ENCODE results near the gene RICTOR. TPM values are rescaled to one million over a fixed set of nuclear protein-coding genes. Genes with fewer than 3 reads are reported as not detected.

The RICTOR gene
- total RNA-seq, 6 experiments from 2014 or later, result 16.1 to 24.0 (median 20.1) TPM

DNA sequence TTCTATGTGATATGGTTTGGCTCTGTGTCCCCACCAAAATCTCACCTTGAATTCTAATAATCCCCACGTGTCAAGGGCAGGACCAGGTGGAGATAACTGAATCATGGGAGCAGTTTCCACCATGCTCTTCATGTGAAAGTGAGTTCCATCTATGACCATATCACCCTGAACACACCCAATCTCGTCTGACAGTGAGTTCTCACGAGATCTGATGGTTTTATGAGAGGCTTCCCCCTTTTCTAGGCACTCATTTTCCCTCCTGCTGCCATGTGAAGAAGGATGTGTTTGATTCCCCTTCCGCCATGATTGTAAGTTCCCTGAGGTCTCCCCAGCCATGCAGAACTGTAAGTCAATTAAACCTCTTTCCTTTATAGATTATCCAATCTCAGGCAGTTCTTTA lies 64.2 kb downstream of the RICTOR start:
- no peak overlapping the region for H3K27ac Mint-ChIP-seq
- H3K4me3 Mint-ChIP-seq, result no peak overlapping the region
- H3K9me3 Mint-ChIP-seq, result peaks cover 27% of the 10 kb centered on the region
- no peaks in the 10 kb centered on the region for H3K27me3 Mint-ChIP-seq (ENCODE audit: insufficient read depth)
- peaks cover 19% of the 10 kb centered on the region for H3K4me1 Mint-ChIP-seq (ENCODE audit: low read depth)
- TF ChIP-seq CTCF (IDR thresholded peaks at IDR 0.05), result no peak
- peaks cover 31% of the 10 kb centered on the region for H3K36me3 Mint-ChIP-seq (ENCODE audit: low read depth)
- no peak for DNase-seq

DNA sequence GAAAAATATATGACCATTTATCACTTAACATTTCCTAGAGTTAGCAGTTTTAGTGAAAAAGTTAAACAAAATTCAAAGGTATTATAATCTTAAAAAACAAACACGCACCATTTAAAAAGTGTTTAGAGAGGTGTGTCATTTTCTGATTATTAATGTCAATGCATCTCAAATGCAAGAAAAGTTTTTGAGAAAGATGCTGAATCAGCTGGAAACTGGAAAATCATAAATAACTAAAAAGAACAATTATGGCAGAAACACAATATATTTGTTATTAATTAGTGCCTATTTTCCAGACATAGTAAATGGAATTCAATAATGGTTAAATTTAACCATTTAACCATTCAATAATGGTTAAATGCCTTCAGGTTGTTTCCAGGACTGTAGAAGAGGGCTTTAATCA lies 64.9 kb downstream of the RICTOR start:
- Mint-ChIP-seq H3K4me1 (ENCODE audit: low read depth) (peaks cover 14% of the 10 kb centered on the region), H3K4me3 (no peak overlapping the region)
- TF ChIP-seq CTCF (IDR thresholded peaks at IDR 0.05), result no peak

GRCh38 chr5:39006650-39007049 lies 67.5 kb downstream of the RICTOR start:
- Mint-ChIP-seq H3K9me3 (peaks cover 16% of the 10 kb centered on the region), H3K27ac (no peak overlapping the region), H3K4me1 (ENCODE audit: low read depth) (peaks cover 5% of the 10 kb centered on the region; the same call in 1 of the 2 replicates), H3K27me3 (ENCODE audit: insufficient read depth) (no peaks in the 10 kb centered on the region), H3K36me3 (ENCODE audit: low read depth) (peaks cover 19% of the 10 kb centered on the region), H3K4me3 (no peak overlapping the region)
- no peak for TF ChIP-seq CTCF (IDR thresholded peaks at IDR 0.05)
- no peak for DNase-seq

More for the DNA sequence above, 64.9 kb downstream of the RICTOR start:
- no peaks in the 10 kb centered on the region for H3K27me3 Mint-ChIP-seq (ENCODE audit: insufficient read depth)
- peaks cover 27% of the 10 kb centered on the region for H3K9me3 Mint-ChIP-seq
- DNase-seq, result no peak
- H3K36me3 Mint-ChIP-seq (ENCODE audit: low read depth), result peaks cover 31% of the 10 kb centered on the region
- no peak overlapping the region for H3K27ac Mint-ChIP-seq

DNA sequence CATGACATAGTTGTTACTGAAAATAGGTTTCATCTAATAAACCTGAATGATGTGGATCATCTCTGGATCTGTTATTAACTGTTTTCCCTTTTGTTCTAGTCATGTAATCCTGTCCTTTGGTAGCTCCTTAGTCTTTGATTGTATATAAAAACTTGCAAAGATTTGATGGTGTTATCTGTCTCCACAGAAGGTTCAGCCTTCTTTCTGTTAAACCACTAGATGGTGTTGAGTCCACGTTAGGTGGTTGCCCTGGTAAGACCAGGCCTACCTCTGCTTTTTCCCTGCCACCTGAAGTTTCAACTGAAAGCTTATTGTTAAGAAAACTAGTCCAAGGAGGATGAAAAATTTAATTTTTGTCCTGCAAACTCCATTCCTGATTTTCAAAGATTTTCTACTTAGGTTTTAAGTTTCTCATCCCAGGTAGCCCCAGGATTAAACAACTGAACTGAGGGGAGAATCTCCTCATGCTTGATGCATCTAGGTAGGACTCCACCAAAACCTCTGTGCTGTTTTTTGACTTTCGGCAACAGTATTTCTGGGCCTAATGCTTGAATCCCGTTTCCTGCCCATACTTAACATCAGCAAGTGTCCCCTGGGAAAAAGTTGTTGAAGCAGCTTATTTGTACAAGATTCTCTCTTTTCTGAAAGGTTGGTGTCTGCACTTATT lies 68.5 kb downstream of the RICTOR start:
- no peaks in the 10 kb centered on the region for H3K27me3 Mint-ChIP-seq (ENCODE audit: insufficient read depth)
- H3K36me3 Mint-ChIP-seq (ENCODE audit: low read depth), result peaks cover 9% of the 10 kb centered on the region
- TF ChIP-seq CTCF (IDR thresholded peaks at IDR 0.05), result peak; percentile 59
- 0 out of 2 replicates have a peak overlapping the region, but pooled peaks have one; percentile 14 for H3K27ac Mint-ChIP-seq
- peaks cover 7% of the 10 kb centered on the region for H3K9me3 Mint-ChIP-seq
- H3K4me3 Mint-ChIP-seq, result no peak overlapping the region
- peak; percentile 16 for DNase-seq
- H3K4me1 Mint-ChIP-seq (ENCODE audit: low read depth), result peaks cover 5% of the 10 kb centered on the region; the same call in 1 of the 2 replicates

GRCh38 chr5:39001683-39002082 lies 72.5 kb downstream of the RICTOR start:
- no peak for DNase-seq
- no peak for TF ChIP-seq CTCF (IDR thresholded peaks at IDR 0.05)
- Mint-ChIP-seq H3K4me1 (ENCODE audit: low read depth) (peaks cover 6% of the 10 kb centered on the region; the same call in 1 of the 2 replicates), H3K27ac (no peak overlapping the region), H3K4me3 (no peak overlapping the region), H3K27me3 (ENCODE audit: insufficient read depth) (no peaks in the 10 kb centered on the region; the same call in 1 of the 2 replicates), H3K9me3 (peaks cover 4% of the 10 kb centered on the region; the same call in 1 of the 2 replicates), H3K36me3 (ENCODE audit: low read depth) (peaks cover 14% of the 10 kb centered on the region)
